GM10266 (cell line): Measurements from ENCODE around the gene ACAN.

ENCODE experiments used
- DNase-seq: peaks from one replicate; pipeline ENCODE4 v3.0.0; 2012; ENCODE audit errors: extremely low spot score
- CTCF ChIP-seq: IDR thresholded peaks from 2 replicates; pipeline ENCODE4 v1.5.1; 2012; ENCODE audit warnings: mild to moderate bottlenecking, low read depth; ENCODE audit not compliant: control insufficient read depth, insufficient read depth; ENCODE audit errors: missing control alignments

The ACAN gene

GRCh38 chr15:88800738-88801137 is 2.5 kb upstream of the ACAN start:
- no peak for TF ChIP-seq CTCF
- no peak for DNase-seq

GRCh38 chr15:88802250-88802990 is 816 bp upstream of the ACAN start:
- TF ChIP-seq CTCF, result no peak
- no peak for DNase-seq

- DNase-seq, result no peak
- TF ChIP-seq CTCF, result no peak
Observed at GRCh38 chr15:88802991-88803240, 320 bp upstream of the ACAN start.

GRCh38 chr15:88803920-88804247 is 648 bp downstream of the ACAN start:
- no peak for TF ChIP-seq CTCF
- DNase-seq, result no peak

GRCh38 chr15:88804257-88804656 is 1.0 kb downstream of the ACAN start:
- TF ChIP-seq CTCF, result no peak

GRCh38 chr15:88805031-88805780 is 2.0 kb downstream of the ACAN start:
- peak; percentile 23 for TF ChIP-seq CTCF
- no peak for DNase-seq

More at GRCh38 chr15:88804257-88804656, 1.0 kb downstream of the ACAN start:
- DNase-seq, result no peak

- DNase-seq, result no peak
Observed at GRCh38 chr15:88810446-88810845, 7.2 kb downstream of the ACAN start.

More at GRCh38 chr15:88810446-88810845, 7.2 kb downstream of the ACAN start:
- TF ChIP-seq CTCF, result no peak
